ENCODE results near the gene LYG1.
"Not testable (repeated sequence)": the region's sequence is repeated elsewhere in the genome, so short reads cannot be mapped to it uniquely, and the experiment has no call there.

Gene LYG1

DNA sequence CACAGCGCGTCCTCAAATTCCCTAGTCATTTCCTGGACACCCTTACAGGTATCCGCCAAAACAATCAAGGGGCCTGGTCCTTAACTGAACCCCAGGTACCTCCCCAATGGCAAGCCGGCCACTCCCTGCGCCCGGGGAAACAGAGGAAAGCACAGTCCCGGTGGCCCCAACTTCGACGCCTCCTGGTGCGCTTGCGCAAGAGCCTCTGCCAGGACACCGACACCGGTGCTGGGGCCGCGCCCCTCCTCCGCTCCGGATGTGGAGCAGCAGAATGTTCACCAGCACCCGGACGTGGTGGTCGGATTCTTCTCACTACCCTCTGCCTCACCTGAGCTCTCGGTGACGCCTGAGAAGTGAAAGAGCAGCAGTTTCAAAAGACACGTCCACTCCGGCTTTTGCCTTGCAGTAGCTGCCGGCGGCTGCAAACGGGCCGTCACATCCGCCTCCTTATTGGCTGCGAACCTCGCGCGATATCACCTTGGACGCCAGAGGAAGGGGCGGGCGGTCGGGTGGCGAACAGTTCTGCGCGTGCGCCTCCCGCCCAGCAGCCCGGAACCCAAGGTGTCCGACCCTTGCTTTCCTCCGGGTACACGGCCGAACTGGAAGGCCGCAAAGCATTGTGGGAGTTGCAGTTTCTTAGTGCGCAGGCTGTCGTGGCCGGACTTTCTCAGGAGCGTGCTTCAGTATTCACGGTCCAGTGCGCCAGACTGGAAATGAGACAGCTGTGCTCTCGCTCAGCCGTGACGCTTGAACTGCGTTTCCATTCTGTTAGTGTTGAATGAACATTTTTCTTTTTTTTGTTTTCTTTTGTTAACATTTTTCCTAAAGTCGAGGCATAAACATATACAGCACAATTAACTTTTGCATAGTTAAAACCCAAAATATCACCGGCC lies 35.2 kb upstream of the LYG1 start, which contains the start of gene TXNDC9:
Gene TXNDC9 (minus strand): TSS at position 423 of the 893 bp plus-strand sequence. CDS start 3,123 bp downstream, outside the sequence.
- peak; percentile 99 for DNase-seq (ENCODE audit: low spot score)
- no peaks in the 10 kb centered on the region for H3K9me3 ChIP-seq (ENCODE audit: severe bottlenecking)
- peak within 1 kb of the TSS; percentile 59 for H3K4me3 ChIP-seq (ENCODE audit: severe bottlenecking)
- peaks cover 12% of the 10 kb centered on the region for H3K4me1 ChIP-seq (ENCODE audit: insufficient read depth, poor library complexity, severe bottlenecking)
- no peaks in the 10 kb centered on the region for H3K27me3 ChIP-seq (ENCODE audit: insufficient read depth, poor library complexity, severe bottlenecking)
- H3K27ac ChIP-seq (ENCODE audit: poor library complexity, severe bottlenecking): peak within 1 kb of the TSS; percentile 77
- TF ChIP-seq, protein P1, sequence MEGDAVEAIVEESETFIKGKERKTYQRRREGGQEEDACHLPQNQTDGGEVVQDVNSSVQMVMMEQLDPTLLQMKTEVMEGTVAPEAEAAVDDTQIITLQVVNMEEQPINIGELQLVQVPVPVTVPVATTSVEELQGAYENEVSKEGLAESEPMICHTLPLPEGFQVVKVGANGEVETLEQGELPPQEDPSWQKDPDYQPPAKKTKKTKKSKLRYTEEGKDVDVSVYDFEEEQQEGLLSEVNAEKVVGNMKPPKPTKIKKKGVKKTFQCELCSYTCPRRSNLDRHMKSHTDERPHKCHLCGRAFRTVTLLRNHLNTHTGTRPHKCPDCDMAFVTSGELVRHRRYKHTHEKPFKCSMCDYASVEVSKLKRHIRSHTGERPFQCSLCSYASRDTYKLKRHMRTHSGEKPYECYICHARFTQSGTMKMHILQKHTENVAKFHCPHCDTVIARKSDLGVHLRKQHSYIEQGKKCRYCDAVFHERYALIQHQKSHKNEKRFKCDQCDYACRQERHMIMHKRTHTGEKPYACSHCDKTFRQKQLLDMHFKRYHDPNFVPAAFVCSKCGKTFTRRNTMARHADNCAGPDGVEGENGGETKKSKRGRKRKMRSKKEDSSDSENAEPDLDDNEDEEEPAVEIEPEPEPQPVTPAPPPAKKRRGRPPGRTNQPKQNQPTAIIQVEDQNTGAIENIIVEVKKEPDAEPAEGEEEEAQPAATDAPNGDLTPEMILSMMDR (IDR thresholded peaks at IDR 0.05; ENCODE audit: poor library complexity, severe bottlenecking): no peak
- H3K36me3 ChIP-seq (ENCODE audit: low read depth): peaks cover 24% of the 10 kb centered on the region
- ATAC-seq (ENCODE audit: low read depth): peak; percentile 77

DNA sequence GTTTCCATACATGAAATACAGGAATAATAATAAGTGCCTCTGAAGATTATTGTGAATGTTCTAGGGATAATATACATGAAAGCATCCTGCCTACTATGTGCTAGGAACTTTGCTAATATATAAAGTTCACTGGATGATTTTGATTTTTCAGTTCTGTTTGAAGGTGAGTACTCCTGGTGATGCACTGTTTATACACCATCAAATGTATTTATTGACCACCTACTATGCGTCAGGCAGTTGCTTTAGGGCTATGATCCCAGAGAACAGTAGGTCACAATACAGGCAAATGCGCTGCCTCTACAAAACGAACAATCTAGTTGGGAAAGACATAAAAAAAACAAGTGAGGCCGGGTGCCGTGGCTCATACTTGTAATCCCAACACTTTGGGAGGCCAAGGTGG lies 24.4 kb upstream of the LYG1 start:
- TF ChIP-seq, protein P1 (IDR thresholded peaks at IDR 0.05; ENCODE audit: poor library complexity, severe bottlenecking): no peak
- no peak overlapping the region for H3K27ac ChIP-seq (ENCODE audit: poor library complexity, severe bottlenecking)
- H3K4me1 ChIP-seq (ENCODE audit: insufficient read depth, poor library complexity, severe bottlenecking): no peaks in the 10 kb centered on the region
- DNase-seq (ENCODE audit: low spot score) (no peak), ATAC-seq (ENCODE audit: low read depth) (no peak)
- peaks cover 90% of the 10 kb centered on the region for H3K36me3 ChIP-seq (ENCODE audit: low read depth)
- no peak overlapping the region for H3K4me3 ChIP-seq (ENCODE audit: severe bottlenecking)
- no peaks in the 10 kb centered on the region for H3K27me3 ChIP-seq (ENCODE audit: insufficient read depth, poor library complexity, severe bottlenecking)
- H3K9me3 ChIP-seq (ENCODE audit: severe bottlenecking): no peaks in the 10 kb centered on the region

- not testable (repeated sequence) for H3K9me3 ChIP-seq (ENCODE audit: severe bottlenecking); ATAC-seq (ENCODE audit: low read depth); H3K27me3 ChIP-seq (ENCODE audit: insufficient read depth, poor library complexity, severe bottlenecking); H3K4me1 ChIP-seq (ENCODE audit: insufficient read depth, poor library complexity, severe bottlenecking); H3K27ac ChIP-seq (ENCODE audit: poor library complexity, severe bottlenecking); H3K4me3 ChIP-seq (ENCODE audit: severe bottlenecking); DNase-seq (ENCODE audit: low spot score)
- H3K36me3 ChIP-seq (ENCODE audit: low read depth): peaks cover 46% of the 10 kb centered on the region
These were observed 16.8 kb upstream of the LYG1 start for GRCh38 chr2:99317873-99318200.

- no peak for ATAC-seq (ENCODE audit: low read depth)
- Histone ChIP-seq H3K4me3 (ENCODE audit: severe bottlenecking) (no peak overlapping the region), H3K27ac (ENCODE audit: poor library complexity, severe bottlenecking) (no peak overlapping the region), H3K4me1 (ENCODE audit: insufficient read depth, poor library complexity, severe bottlenecking) (no peaks in the 10 kb centered on the region), H3K27me3 (ENCODE audit: insufficient read depth, poor library complexity, severe bottlenecking) (no peaks in the 10 kb centered on the region), H3K36me3 (ENCODE audit: low read depth) (peaks cover 42% of the 10 kb centered on the region), H3K9me3 (ENCODE audit: severe bottlenecking) (no peaks in the 10 kb centered on the region)
- TF ChIP-seq, protein P1 (IDR thresholded peaks at IDR 0.05; ENCODE audit: poor library complexity, severe bottlenecking): no peak
- no peak for DNase-seq (ENCODE audit: low spot score)
These were observed 16.3 kb upstream of the LYG1 start for GRCh38 chr2:99317161-99317872.

DNA sequence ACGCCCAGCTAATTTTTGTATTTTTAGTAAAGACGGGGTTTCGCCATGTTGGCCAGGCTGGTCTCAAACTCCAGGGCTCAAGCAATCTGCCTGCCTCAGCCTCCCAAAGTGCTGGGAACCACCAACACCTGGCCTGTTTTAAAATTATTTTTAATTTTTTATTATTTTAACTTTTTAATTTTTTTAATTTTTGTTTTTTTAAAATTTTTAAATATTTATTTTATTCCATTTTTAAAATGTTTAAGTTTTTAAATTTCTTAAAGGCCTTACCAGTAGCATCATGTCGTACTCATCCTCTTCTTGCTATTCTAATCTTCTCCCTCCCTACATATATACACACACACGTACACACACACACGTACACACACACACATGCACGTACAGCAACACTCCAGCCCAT lies 1.4 kb downstream of the LYG1 start:
- Histone ChIP-seq H3K27ac (ENCODE audit: poor library complexity, severe bottlenecking) (no peak overlapping the region), H3K36me3 (ENCODE audit: low read depth) (no peaks in the 10 kb centered on the region), H3K4me1 (ENCODE audit: insufficient read depth, poor library complexity, severe bottlenecking) (no peaks in the 10 kb centered on the region), H3K9me3 (ENCODE audit: severe bottlenecking) (no peaks in the 10 kb centered on the region), H3K27me3 (ENCODE audit: insufficient read depth, poor library complexity, severe bottlenecking) (no peaks in the 10 kb centered on the region), H3K4me3 (ENCODE audit: severe bottlenecking) (no peak overlapping the region)
- ATAC-seq (ENCODE audit: low read depth) (no peak), DNase-seq (ENCODE audit: low spot score) (no peak)
- TF ChIP-seq, protein P1 (IDR thresholded peaks at IDR 0.05; ENCODE audit: poor library complexity, severe bottlenecking): no peak

Measured in RWPE2 (cell line).